HG03520 (cell line): ENCODE results near the gene MUC5AC.
"Not testable (repeated sequence)": the region's sequence is repeated elsewhere in the genome, so short reads cannot be mapped to it uniquely, and the experiment has no call there.

Experiments
- ATAC-seq: cut with Tn5 transposase; IDR thresholded peaks from one replicate; pipeline ENCODE4 v1.9.1; 2021; ENCODE audit warnings: mild to moderate bottlenecking, moderate library complexity; ENCODE audit not compliant: unreplicated experiment

The MUC5AC gene

DNA sequence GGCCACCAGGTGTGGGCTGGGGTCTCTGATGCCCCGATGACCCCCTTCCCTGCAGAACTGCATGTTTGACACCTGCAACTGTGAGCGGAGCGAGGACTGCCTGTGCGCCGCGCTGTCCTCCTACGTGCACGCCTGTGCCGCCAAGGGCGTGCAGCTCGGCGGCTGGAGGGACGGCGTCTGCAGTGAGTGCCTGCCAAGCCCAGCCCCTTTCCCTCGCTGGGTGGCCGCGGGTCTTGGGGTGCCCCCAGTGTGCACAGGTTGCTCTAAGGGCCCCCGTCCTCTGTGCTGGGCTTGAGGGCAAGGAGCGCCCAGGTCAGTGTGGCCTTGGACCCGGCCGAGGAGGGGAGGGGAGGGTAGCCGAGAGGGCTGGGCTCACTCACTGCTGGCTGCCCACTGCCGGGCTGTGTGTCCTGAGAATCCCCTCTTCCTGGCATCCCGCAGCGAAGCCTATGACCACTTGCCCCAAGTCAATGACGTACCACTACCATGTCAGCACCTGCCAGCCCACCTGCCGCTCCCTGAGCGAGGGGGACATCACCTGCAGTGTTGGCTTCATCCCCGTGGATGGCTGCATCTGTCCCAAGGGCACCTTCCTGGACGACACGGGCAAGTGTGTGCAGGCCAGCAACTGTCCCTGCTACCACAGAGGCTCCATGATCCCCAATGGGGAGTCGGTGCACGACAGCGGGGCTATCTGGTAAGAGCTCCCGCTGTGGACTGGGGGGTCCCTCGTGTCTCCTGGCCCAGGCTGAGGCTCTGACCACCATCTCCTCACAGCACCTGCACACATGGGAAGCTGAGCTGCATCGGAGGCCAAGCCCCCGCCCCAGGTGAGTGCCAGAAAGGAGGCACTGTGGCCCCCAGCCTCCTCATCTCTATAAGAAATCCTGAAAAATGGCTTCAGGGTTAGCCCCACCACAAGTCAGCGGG is 17.0 kb downstream of the MUC5AC start:
- ATAC-seq = no peak

DNA sequence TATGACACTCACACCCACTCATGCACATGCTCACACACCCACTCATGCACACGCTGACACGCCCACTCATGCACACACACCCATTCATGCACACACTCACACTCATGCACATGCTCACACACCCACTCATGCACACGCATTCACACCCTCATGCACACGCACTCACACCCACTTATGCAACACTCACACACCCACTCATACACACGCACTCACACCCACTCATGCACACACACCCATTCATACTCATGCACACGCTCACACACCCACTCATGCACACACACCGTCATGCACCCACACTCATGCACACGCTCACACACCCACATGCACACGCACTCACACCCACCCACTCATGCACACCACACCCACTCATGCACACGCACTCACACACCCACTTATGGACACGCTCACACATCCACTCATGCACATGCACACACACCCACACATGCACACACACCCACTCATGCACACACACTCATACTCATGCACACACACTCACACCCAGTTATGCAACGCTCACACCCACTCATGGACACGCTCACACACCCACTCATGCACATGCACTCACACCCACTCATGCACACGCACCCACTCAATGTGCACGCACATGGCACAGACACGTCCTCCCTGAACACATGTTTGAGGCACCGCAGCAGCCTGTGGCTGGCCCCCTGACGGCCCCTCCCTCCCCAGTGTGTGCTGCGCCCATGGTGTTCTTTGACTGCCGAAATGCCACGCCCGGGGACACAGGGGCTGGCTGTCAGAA is 17.9 kb downstream of the MUC5AC start:
- no peak for ATAC-seq

DNA sequence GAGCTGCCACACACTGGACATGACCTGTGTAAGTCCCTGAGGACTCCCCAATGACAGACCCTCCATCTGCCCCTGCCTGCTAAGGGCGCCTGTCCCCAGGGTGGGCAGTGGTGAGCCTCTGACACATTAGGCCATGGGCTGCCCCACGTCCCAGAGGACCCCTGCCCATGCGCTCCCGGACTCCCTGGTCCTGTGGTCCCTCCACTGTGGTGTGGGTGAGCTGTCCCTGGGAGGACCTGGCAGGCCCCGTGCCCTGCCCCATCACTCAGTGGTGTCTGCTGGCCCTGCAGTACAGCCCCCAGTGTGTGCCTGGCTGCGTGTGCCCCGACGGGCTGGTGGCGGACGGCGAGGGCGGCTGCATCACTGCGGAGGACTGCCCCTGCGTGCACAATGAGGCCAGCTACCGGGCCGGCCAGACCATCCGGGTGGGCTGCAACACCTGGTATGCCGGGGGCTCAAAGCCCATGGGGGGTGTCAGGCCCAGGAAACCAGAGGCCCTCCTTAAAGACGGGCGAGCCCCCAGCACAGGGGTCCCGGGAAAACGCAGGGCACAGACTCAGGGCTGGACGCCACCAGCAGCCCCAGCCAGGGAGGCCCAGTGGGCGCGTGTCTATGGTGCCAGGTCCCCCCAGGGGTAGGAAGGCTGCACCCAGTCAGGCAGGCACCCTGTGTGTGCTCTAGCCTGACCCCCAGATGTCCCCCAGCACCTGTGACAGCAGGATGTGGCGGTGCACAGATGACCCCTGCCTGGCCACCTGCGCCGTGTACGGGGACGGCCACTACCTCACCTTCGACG is 18.7 kb downstream of the MUC5AC start:
- ATAC-seq = no peak

DNA sequence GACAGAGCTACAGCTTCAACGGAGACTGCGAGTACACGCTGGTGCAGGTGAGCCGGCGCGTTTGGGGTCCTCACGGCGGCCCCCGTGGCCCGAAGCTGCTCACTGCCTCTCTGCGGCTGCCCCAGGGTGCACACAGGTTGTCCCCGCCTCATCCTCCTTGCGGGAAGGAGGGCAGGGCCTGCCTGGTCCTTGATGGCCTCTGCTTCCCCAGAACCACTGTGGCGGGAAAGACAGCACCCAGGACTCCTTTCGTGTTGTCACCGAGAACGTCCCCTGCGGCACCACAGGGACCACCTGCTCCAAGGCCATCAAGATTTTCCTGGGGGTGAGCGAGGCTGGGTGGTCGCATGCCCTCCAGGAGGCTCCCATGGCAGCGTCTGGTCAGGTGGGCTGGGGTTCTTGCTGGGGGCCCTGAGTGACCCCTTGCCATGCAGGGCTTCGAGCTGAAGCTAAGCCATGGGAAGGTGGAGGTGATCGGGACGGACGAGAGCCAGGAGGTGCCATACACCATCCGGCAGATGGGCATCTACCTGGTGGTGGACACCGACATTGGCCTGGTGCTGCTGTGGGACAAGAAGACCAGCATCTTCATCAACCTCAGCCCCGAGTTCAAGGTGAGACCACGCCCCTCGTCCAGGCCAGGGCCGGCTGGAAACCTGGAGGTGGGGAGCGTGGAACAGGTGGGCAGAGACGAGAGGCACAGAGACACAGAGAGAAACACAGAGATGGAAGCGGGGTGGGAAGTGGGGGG is 19.4 kb downstream of the MUC5AC start:
- no peak for ATAC-seq

DNA sequence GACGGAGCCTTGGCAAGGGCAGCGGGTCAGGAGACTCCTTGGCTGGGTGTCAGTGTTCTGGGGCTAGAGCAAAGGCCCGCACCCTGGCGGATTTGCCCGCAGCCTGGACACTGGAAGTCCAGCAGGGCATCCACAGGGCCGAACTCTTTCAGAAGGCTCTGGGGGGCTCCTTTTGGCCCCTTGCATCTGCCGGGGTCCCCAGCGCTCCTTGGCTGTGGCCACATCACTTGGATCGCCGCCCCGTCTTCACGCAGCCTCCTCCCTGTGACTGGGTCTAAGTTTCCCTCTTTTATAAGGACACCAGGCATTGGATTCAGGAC is 20.0 kb downstream of the MUC5AC start:
- no peak for ATAC-seq

DNA sequence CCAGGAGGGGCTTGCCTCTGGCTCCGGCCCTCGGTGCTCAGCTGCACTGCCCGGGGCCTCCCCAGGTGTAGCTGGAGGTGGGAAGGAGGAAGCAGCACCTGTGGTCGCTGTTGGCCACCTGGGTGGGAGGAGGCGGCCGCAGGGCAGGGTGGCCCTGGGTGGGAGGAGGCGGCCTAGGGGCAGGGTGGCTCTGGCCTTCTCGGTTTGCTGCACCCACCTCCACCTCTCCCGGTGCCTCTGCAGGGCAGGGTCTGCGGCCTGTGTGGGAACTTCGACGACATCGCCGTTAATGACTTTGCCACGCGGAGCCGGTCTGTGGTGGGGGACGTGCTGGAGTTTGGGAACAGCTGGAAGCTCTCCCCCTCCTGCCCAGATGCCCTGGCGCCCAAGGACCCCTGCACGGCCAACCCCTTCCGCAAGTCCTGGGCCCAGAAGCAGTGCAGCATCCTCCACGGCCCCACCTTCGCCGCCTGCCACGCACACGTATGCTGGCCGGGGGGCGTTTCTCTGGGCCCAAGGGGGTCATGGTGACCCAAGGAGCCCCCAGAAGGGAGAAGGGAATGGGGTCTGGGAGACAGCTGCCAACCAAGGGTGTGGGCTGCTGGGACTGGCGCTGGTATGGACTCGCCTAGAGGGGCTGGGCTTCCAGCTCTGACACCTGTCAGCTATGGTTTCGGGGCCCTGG is 20.6 kb downstream of the MUC5AC start:
- ATAC-seq = no peak

DNA sequence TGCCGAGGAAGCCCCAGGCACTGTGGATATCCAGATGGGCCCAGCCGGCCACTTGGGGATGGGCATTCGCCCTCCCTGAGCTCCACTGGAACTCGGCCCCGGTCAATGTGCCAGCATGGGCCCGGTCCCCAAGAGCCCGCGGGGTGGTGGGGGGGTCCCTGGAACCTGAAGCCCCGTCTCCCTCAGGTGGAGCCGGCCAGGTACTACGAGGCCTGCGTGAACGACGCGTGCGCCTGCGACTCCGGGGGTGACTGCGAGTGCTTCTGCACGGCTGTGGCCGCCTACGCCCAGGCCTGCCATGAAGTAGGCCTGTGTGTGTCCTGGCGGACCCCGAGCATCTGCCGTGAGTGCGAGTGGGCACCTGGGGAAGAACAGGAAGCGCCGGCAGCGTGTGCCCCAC is 21.2 kb downstream of the MUC5AC start:
- no peak for ATAC-seq

DNA sequence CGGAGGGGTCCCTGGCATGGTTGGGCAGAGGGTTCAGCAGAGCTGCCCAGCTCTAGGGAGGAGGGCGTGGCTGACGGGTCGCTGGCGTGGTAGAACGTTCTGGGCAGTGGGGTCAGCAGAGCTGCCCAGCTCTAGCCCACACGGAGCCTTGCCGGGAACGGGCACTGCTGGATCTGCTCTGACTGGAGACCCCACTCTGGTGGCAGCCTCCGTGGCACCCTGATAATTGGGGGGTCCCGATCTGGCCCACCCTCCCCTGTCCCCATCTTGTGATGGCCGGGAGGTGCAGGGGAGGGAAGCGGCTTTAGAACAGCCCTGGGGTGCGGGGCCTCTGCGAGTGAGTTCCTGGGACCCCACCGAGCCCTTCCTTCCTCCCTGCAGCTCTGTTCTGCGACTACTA is 21.9 kb downstream of the MUC5AC start:
- no peak for ATAC-seq

DNA sequence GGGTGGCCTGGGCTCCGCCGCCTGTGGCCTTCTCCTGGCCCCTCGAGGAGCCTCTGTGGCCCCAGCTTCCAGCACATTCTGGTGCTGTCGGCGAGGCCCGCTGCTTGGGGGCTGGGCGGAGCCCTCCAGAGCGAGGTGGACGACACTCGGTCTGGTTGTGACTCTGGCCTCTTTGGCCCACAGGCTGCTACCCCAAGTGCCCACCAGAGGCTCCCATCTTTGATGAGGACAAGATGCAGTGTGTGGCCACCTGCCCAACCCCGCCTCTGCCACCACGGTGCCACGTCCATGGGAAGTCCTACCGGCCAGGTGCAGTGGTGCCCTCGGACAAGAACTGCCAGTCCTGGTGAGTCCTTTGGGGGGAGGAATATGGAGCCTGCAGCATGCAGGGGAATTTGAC is 22.4 kb downstream of the MUC5AC start:
- no peak for ATAC-seq

DNA sequence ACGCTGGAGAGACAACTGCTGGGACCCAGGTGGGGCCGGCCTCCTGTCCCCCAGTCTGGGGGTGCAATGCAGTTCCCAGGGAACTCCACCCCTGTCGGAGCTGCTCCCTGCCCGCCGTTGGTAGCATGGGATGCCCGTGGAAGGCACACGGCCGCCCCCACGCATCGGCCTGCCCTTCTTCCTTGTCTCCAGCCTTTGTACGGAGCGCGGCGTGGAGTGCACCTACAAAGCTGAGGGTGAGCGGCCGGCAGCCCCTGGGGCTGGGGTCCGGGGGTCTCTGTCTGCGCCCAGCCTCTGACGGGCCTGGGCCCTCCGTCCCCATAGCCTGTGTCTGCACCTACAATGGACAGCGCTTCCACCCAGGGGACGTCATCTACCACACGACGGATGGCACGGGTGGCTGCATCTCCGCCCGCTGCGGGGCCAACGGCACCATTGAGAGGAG is 23.2 kb downstream of the MUC5AC start:
- no peak for ATAC-seq

DNA sequence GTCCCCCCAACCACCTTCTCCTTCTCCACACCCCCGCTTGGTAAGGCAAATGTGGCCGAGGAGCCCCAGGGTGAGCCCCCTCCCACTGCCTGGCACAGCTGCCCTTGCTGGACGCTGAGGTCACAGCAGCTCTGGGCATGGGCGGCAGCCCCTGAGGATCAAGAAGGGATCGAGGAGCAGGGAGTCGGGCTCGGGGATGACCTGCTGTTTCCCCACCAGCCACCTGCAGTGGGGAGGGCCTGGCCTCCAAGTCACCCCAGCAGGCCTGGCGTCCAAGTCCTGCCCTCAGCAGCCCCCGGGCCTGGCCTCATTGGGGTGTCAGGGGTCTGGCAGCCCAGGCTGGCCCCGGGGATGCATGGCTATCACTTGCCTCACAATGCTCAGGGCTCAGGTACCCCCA is 23.7 kb downstream of the MUC5AC start:
- no peak for ATAC-seq

DNA sequence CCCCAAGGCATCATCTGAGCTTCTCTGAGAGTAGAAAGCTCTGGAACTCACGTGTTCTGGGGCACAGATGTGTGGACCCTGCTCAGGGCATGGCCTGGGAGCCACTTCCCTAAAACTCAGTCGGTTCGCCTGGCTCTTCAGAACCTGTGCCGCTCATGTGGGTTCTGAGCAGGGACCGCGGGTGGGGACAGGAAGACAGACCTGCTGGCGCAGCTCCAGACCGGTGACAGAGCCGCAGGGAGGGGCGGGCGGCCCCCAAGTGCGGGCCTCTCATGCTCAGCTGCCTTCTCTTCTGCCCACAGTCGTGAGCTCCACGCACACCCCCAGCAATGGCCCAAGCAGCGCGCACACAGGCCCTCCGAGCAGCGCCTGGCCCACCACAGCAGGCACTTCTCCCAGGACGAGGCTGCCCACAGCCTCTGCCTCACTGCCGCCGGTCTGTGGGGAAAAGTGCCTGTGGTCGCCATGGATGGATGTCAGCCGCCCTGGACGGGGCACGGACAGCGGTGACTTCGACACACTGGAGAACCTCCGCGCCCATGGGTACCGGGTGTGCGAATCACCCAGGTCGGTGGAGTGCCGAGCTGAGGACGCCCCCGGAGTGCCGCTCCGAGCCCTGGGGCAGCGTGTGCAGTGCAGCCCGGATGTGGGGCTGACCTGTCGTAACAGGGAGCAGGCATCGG is 24.2 kb downstream of the MUC5AC start:
- no peak for ATAC-seq

DNA sequence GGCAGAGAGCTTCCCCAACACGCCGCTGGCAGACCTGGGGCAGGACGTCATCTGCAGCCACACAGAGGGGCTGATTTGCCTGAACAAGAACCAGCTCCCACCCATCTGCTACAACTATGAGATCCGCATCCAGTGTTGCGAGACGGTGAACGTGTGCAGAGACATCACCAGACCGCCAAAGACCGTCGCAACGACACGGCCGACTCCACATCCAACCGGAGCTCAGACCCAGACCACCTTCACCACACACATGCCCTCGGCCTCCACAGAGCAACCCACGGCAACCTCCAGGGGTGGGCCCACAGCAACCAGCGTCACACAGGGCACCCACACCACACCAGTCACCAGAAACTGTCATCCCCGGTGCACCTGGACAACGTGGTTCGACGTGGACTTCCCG is 26.4 kb downstream of the MUC5AC start:
- not testable (repeated sequence) for ATAC-seq

DNA sequence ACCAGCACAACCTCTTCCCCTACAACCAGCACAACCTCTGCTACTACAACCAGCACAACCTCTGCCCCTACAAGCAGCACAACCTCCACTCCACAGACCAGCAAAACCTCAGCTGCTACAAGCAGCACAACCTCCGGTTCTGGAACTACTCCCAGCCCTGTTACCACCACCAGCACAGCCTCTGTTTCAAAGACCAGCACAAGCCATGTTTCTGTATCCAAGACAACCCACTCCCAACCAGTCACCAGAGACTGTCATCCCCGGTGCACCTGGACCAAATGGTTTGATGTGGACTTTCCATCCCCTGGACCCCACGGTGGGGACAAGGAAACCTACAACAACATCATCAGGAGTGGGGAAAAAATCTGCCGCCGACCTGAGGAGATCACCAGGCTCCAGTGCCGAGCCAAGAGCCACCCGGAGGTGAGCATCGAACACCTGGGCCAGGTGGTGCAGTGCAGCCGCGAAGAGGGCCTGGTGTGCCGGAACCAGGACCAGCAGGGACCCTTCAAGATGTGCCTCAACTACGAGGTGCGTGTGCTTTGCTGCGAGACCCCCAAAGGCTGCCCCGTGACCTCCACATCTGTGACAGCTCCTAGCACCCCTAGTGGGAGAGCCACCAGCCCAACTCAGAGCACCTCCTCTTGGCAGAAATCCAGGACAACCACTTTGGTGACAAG is 30.8 kb downstream of the MUC5AC start:
- not testable (repeated sequence) for ATAC-seq

DNA sequence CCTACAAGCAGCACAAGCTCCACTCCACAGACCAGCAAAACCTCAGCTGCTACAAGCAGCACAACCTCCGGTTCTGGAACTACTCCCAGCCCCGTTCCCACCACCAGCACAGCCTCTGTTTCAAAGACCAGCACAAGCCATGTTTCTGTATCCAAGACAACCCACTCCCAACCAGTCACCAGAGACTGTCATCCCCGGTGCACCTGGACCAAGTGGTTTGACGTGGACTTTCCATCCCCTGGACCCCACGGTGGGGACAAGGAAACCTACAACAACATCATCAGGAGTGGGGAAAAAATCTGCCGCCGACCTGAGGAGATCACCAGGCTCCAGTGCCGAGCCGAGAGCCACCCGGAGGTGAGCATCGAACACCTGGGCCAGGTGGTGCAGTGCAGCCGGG is 32.1 kb downstream of the MUC5AC start:
- not testable (repeated sequence) for ATAC-seq

DNA sequence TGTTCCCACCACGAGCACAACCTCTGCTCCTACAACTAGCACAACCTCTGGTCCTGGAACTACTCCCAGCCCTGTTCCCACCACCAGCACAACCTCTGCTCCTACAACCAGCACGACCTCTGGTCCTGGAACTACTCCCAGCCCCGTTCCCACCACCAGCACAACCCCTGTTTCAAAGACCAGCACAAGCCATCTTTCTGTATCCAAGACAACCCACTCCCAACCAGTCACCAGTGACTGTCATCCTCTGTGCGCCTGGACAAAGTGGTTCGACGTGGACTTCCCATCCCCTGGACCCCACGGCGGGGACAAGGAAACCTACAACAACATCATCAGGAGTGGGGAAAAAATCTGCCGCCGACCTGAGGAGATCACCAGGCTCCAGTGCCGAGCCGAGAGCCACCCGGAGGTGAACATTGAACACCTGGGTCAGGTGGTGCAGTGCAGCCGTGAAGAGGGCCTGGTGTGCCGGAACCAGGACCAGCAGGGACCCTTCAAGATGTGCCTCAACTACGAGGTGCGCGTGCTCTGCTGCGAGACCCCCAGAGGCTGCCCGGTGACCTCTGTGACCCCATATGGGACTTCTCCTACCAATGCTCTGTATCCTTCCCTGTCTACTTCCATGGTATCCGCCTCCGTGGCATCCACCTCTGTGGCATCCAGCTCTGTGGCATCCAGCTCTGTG is 34.2 kb downstream of the MUC5AC start:
- not testable (repeated sequence) for ATAC-seq

DNA sequence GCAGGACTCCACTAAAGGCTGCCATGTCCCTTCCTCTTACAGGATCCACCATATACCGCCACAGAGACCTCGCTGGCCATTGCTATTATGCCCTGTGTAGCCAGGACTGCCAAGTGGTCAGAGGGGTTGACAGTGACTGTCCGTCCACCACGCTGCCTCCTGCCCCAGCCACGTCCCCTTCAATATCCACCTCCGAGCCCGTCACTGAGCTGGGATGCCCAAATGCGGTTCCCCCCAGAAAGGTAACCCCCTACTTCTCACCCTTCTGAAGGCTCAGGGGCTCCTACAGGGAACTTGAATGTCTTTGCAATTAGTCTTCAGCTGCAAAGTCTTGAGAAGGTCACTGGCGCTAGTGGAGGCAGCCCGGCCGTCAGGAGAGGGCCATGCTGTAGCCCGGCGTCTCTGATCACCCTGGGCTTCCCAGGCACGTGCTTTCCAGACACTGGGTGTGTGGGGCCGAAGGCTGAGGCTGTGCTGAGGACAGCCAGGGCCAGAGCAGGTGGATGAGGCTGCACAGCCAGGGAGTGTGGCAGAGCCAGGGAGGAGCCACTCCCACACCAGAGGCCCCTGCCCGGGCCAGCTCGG is 35.1 kb downstream of the MUC5AC start:
- no peak for ATAC-seq
